H9 (cell line): ENCODE measurements around the gene NEK5. TPM values are rescaled to one million over a fixed set of nuclear protein-coding genes. Genes with fewer than 3 reads are reported as not detected.

Experiments used
- DNase-seq: peaks from one replicate; pipeline ENCODE4 v3.0.0-alpha.2; 2017
- H2AFZ ChIP-seq: one replicate; pipeline ENCODE4 v1.6.1; 2013; ENCODE audit warnings: mild to moderate bottlenecking, low read length, control low read depth, moderate library complexity
- H2AK5ac ChIP-seq: 2 replicates; pipeline ENCODE4 v1.6.1; 2013; ENCODE audit warnings: low read length, control low read depth, mixed read lengths; ENCODE audit not compliant: insufficient read length
- H2BK120ac ChIP-seq: one replicate; pipeline ENCODE4 v1.6.1; 2013; ENCODE audit warnings: low read depth, mild to moderate bottlenecking, low read length, control low read depth, inconsistent platforms; ENCODE audit not compliant: poor library complexity, severe bottlenecking
- H2BK12ac ChIP-seq: 2 replicates; pipeline ENCODE4 v1.6.1; 2013; ENCODE audit warnings: low read length, control low read depth, mixed read lengths, low read depth; ENCODE audit not compliant: insufficient read length
- H2BK15ac ChIP-seq: 2 replicates; pipeline ENCODE4 v1.6.1; 2013; ENCODE audit warnings: low read depth, low read length, control low read depth
- H2BK20ac ChIP-seq: one replicate; pipeline ENCODE4 v1.6.1; 2013; ENCODE audit warnings: low read depth, mild to moderate bottlenecking, low read length, control low read depth, inconsistent platforms; ENCODE audit not compliant: poor library complexity, severe bottlenecking
- H2BK5ac ChIP-seq: 2 replicates; pipeline ENCODE4 v1.6.1; 2013; ENCODE audit warnings: low read length, control low read depth, mixed read lengths; ENCODE audit not compliant: insufficient read length
- H3K14ac ChIP-seq: 2 replicates; pipeline ENCODE4 v1.6.1; 2013; ENCODE audit warnings: low read length, control low read depth; ENCODE audit not compliant: insufficient read depth
- H3K18ac ChIP-seq: 2 replicates; pipeline ENCODE4 v1.6.1; 2013; ENCODE audit warnings: low read depth, mild to moderate bottlenecking, mixed read lengths, low read length, control low read depth; ENCODE audit not compliant: insufficient read length
- H3K23ac ChIP-seq: 2 replicates; pipeline ENCODE4 v1.6.1; 2013; ENCODE audit warnings: low read length, control low read depth, mixed read lengths, low read depth; ENCODE audit not compliant: insufficient read length
- H3K23me2 ChIP-seq: 2 replicates; pipeline ENCODE4 v1.6.1; 2013; ENCODE audit warnings: low read depth, mild to moderate bottlenecking, mixed read lengths, low read length, control low read depth; ENCODE audit not compliant: insufficient read length, poor library complexity, severe bottlenecking
- H3K27ac ChIP-seq: 2 replicates; pipeline ENCODE4 v1.5.1; 2013; ENCODE audit warnings: low read length, control low read depth, mixed read lengths, low read depth; ENCODE audit not compliant: insufficient read length
- H3K27me3 ChIP-seq: 2 replicates; pipeline ENCODE4 v1.6.1; 2013; ENCODE audit warnings: low read length, control low read depth, inconsistent platforms; ENCODE audit not compliant: insufficient read depth
- H3K4ac ChIP-seq: 2 replicates; pipeline ENCODE4 v1.6.1; 2013; ENCODE audit warnings: low read depth, mild to moderate bottlenecking, control low read depth, inconsistent platforms, low read length, moderate library complexity
- H3K4me1 ChIP-seq: 2 replicates; pipeline ENCODE4 v1.6.1; 2013; ENCODE audit warnings: low read length, control low read depth, inconsistent platforms; ENCODE audit not compliant: insufficient read depth
- H3K4me2 ChIP-seq: 2 replicates; pipeline ENCODE4 v1.6.1; 2013; ENCODE audit warnings: low read length, control low read depth, mixed read lengths; ENCODE audit not compliant: insufficient read length, insufficient read depth
- H3K56ac ChIP-seq: 2 replicates; pipeline ENCODE4 v1.6.1; 2013; ENCODE audit warnings: low read depth, mild to moderate bottlenecking, mixed read lengths, low read length, control low read depth; ENCODE audit not compliant: insufficient read length
- H3K79me1 ChIP-seq: 2 replicates; pipeline ENCODE4 v1.6.1; 2013; ENCODE audit warnings: low read depth, mild to moderate bottlenecking, moderate library complexity, low read length, control low read depth, inconsistent platforms; ENCODE audit not compliant: insufficient read depth, poor library complexity, severe bottlenecking
- H3K79me2 ChIP-seq: 2 replicates; pipeline ENCODE4 v1.6.1; 2013; ENCODE audit warnings: low read length, control low read depth, inconsistent platforms; ENCODE audit not compliant: insufficient read depth
- H3K9ac ChIP-seq: 2 replicates; pipeline ENCODE4 v1.6.1; 2013; ENCODE audit warnings: low read length, control low read depth, mixed read lengths; ENCODE audit not compliant: insufficient read length; ENCODE audit errors: extremely low read depth
- H3K9me3 ChIP-seq: one replicate; pipeline ENCODE4 v1.6.1; 2013; ENCODE audit warnings: low read depth, low read length, inconsistent platforms; ENCODE audit not compliant: control insufficient read depth
- H3T11ph ChIP-seq: one replicate; pipeline ENCODE4 v1.6.1; 2013; ENCODE audit warnings: mild to moderate bottlenecking, low read length, control low read depth, inconsistent platforms
- H4K20me1 ChIP-seq: one replicate; pipeline ENCODE4 v1.6.1; 2013; ENCODE audit not compliant: control insufficient read depth, insufficient read length, insufficient read depth
- H4K5ac ChIP-seq: 2 replicates; pipeline ENCODE4 v1.6.1; 2013; ENCODE audit warnings: low read depth, mild to moderate bottlenecking, mixed read lengths, low read length, control low read depth; ENCODE audit not compliant: insufficient read length
- H4K8ac ChIP-seq: replicated peaks from 2 replicates; pipeline ENCODE4 v1.6.1; 2013; ENCODE audit warnings: low read length, control low read depth, mixed read lengths, low read depth; ENCODE audit not compliant: insufficient read length
- H4K91ac ChIP-seq: 2 replicates; pipeline ENCODE4 v1.6.1; 2013; ENCODE audit warnings: low read depth, mild to moderate bottlenecking, moderate library complexity, mixed read lengths, low read length, control low read depth; ENCODE audit not compliant: insufficient read length
- H3K27ac Mint-ChIP-seq, 3 experiments: 2 replicates in 2 of 3; 3 replicates in 1 of 3; pipeline ENCODE4 v1.8.0; 2020 to 2021; ENCODE audit warnings: mixed read lengths in 3 of 3, mild to moderate bottlenecking in 1 of 3, moderate library complexity in 1 of 3
- H3K27me3 Mint-ChIP-seq: 2 replicates; pipeline ENCODE4 v1.8.0; 2021; ENCODE audit warnings: low read depth, mild to moderate bottlenecking, moderate library complexity, mixed read lengths
- H3K36me3 Mint-ChIP-seq, 3 experiments: 2 replicates in 2 of 3; 3 replicates in 1 of 3; pipeline ENCODE4 v1.8.0; 2020 to 2021; ENCODE audit warnings: low read depth in 3 of 3, mixed read lengths in 3 of 3; ENCODE audit not compliant: insufficient read depth in 1 of 3
- H3K4me1 Mint-ChIP-seq, 2 experiments: 2 replicates each; pipeline ENCODE4 v1.8.0; 2020; ENCODE audit warnings: mixed read lengths in 2 of 2
- H3K4me3 Mint-ChIP-seq, 2 experiments: 2 replicates in 1 of 2; 3 replicates in 1 of 2; pipeline ENCODE4 v1.8.0; 2020 to 2021; ENCODE audit warnings: mild to moderate bottlenecking in 2 of 2, mixed read lengths in 2 of 2, moderate library complexity in 1 of 2
- H3K9me3 Mint-ChIP-seq, 2 experiments: 2 replicates in 1 of 2; 3 replicates in 1 of 2; pipeline ENCODE4 v1.8.0; 2020; ENCODE audit warnings: mild to moderate bottlenecking in 2 of 2, mixed read lengths in 2 of 2, moderate library complexity in 1 of 2
- WGBS: extraction: QIAGEN DNeasy Blood & Tissue Kit; methylation state at CpG from one replicate; pipeline ENCODE4 v1.1.7; 2013; ENCODE audit warnings: missing lambda C conversion rate, low lambda C conversion rate, mixed read lengths; ENCODE audit not compliant: insufficient read length; ENCODE audit errors: extremely low coverage; 5-methylcytosine and 5-hydroxymethylcytosine counted together
- total RNA-seq: library from RNA; stranded (reverse); gene quantifications from 2 replicates; pipeline ENCODE4 v1.2.1, GENCODE V29; 2021
- TF ChIP-seq, protein P1 (sequence below): fragments of 200-600 bp; sonication (generic); conservative IDR thresholded peaks from 3 replicates; pipeline ENCODE4 v1.8.0; 2021; ENCODE audit warnings: antibody characterized with exemption, mild to moderate bottlenecking

Gene NEK5
- total RNA-seq, 1 experiment from 2014 or later: 0.26 TPM

DNA sequence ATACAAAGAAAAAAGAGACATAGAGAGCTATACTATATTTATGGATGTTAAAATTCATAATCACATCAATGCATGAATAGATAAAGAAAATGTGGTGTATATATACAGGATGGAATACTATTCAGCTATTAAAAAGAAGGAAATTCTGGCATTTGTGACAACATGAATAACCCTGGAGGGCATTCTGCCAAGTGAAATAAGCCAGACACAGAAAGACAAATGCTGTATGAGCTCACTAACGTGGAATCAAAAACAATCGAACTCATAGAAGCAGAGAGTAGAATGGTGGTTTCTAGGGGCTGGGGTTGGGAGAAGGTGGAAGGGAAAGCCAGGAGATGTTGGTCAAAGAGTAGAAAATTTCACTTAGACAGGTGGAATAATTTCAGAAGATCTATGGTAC, 80.4 kb downstream of the NEK5 start:
- Mint-ChIP-seq H3K27me3 (no peaks in the 10 kb centered on the region), H3K36me3 (no peaks in the 10 kb centered on the region), H3K4me3 (no peak overlapping the region), H3K4me1 (peaks cover 14% of the 10 kb centered on the region in 2 experiments), H3K9me3 (no peaks in the 10 kb centered on the region; a peak in 1 of 5 replicates), H3K27ac (no peak overlapping the region)
- H3K4ac ChIP-seq: no peak overlapping the region
- no peak overlapping the region for H3K9ac ChIP-seq
- no peak overlapping the region for H4K8ac ChIP-seq
- H3K23ac ChIP-seq: no peak overlapping the region
- H3K9me3 ChIP-seq: no peaks in the 10 kb centered on the region
- H2AFZ ChIP-seq: no peak overlapping the region
- no peak overlapping the region for H3K27ac ChIP-seq
- no peak overlapping the region for H2BK12ac ChIP-seq
- H4K5ac ChIP-seq: no peak overlapping the region
- no peaks in the 10 kb centered on the region for H4K20me1 ChIP-seq
- TF ChIP-seq, protein P1, sequence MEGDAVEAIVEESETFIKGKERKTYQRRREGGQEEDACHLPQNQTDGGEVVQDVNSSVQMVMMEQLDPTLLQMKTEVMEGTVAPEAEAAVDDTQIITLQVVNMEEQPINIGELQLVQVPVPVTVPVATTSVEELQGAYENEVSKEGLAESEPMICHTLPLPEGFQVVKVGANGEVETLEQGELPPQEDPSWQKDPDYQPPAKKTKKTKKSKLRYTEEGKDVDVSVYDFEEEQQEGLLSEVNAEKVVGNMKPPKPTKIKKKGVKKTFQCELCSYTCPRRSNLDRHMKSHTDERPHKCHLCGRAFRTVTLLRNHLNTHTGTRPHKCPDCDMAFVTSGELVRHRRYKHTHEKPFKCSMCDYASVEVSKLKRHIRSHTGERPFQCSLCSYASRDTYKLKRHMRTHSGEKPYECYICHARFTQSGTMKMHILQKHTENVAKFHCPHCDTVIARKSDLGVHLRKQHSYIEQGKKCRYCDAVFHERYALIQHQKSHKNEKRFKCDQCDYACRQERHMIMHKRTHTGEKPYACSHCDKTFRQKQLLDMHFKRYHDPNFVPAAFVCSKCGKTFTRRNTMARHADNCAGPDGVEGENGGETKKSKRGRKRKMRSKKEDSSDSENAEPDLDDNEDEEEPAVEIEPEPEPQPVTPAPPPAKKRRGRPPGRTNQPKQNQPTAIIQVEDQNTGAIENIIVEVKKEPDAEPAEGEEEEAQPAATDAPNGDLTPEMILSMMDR: no peak
- no peak overlapping the region for H2AK5ac ChIP-seq
- H2BK120ac ChIP-seq: no peak overlapping the region
- no peak overlapping the region for H2BK20ac ChIP-seq
- no peak overlapping the region for H2BK15ac ChIP-seq
- no peak overlapping the region for H2BK5ac ChIP-seq
- no CpG with 5 or more reads among the region's 2 CpGs for WGBS
- H3T11ph ChIP-seq: no peak overlapping the region
- no peak overlapping the region for H4K91ac ChIP-seq
- H3K14ac ChIP-seq: no peak overlapping the region
- no peaks in the 10 kb centered on the region for H3K79me1 ChIP-seq
- H3K23me2 ChIP-seq: no peaks in the 10 kb centered on the region
- H3K18ac ChIP-seq: no peak overlapping the region
- H3K27me3 ChIP-seq: no peaks in the 10 kb centered on the region
- H3K56ac ChIP-seq: no peak overlapping the region
- DNase-seq: no peak
- no peaks in the 10 kb centered on the region for H3K79me2 ChIP-seq
- no peaks in the 10 kb centered on the region for H3K4me1 ChIP-seq
- H3K4me2 ChIP-seq: no peak overlapping the region
